ENCODE measurements around the gene PDE6A.
A peak's percentile ranks its signal among the peaks of the same experiment; 100 is the strongest.
"Not testable (repeated sequence)": the region's sequence is repeated elsewhere in the genome, so short reads cannot be mapped to it uniquely, and the experiment has no call there.

The PDE6A gene

GRCh38 chr5:149860801-149861322 is 83.7 kb downstream of the PDE6A start:
- Histone ChIP-seq H3K4me2 (ENCODE audit: low read length) (peak overlapping the region; percentile 56), H3K79me2 (ENCODE audit: low read length) (no peaks in the 10 kb centered on the region), H2AFZ (ENCODE audit: low read depth, low read length) (no peak overlapping the region), H3K27ac (ENCODE audit: low read length) (peak overlapping the region; percentile 52), H3K36me3 (replicated peaks; ENCODE audit: low read depth, low read length) (no peaks in the 10 kb centered on the region), H3K27me3 (ENCODE audit: low read depth, low read length) (no peaks in the 10 kb centered on the region), H4K20me1 (ENCODE audit: insufficient read depth, low read length) (no peaks in the 10 kb centered on the region), H3K4me1 (ENCODE audit: low read length) (peaks cover 11% of the 10 kb centered on the region), H3K4me3 (ENCODE audit: low read length) (no peak overlapping the region), H3K9me3 (ENCODE audit: insufficient read depth, low read length) (no peaks in the 10 kb centered on the region), H3K9ac (ENCODE audit: low read length) (no peak overlapping the region)
- TF ChIP-seq CTCF (IDR thresholded peaks at IDR 0.05; ENCODE audit: low read depth, low read length) (no peak), EZH2phosphoT487 (IDR thresholded peaks at IDR 0.05; ENCODE audit: low read depth) (no peak)

GRCh38 chr5:149859746-149860145 is 84.8 kb downstream of the PDE6A start:
- Histone ChIP-seq H3K79me2 (ENCODE audit: low read length) (no peaks in the 10 kb centered on the region), H3K4me1 (ENCODE audit: low read length) (peaks cover 11% of the 10 kb centered on the region), H4K20me1 (ENCODE audit: insufficient read depth, low read length) (no peaks in the 10 kb centered on the region), H3K9me3 (ENCODE audit: insufficient read depth, low read length) (no peaks in the 10 kb centered on the region), H2AFZ (ENCODE audit: low read depth, low read length) (no peak overlapping the region), H3K4me2 (ENCODE audit: low read length) (no peak overlapping the region), H3K27ac (ENCODE audit: low read length) (no peak overlapping the region), H3K9ac (ENCODE audit: low read length) (no peak overlapping the region), H3K4me3 (ENCODE audit: low read length) (no peak overlapping the region), H3K27me3 (ENCODE audit: low read depth, low read length) (no peaks in the 10 kb centered on the region), H3K36me3 (replicated peaks; ENCODE audit: low read depth, low read length) (no peaks in the 10 kb centered on the region)
- TF ChIP-seq CTCF (IDR thresholded peaks at IDR 0.05; ENCODE audit: low read depth, low read length) = no peak
- no peak for TF ChIP-seq EZH2phosphoT487 (IDR thresholded peaks at IDR 0.05; ENCODE audit: low read depth)

DNA sequence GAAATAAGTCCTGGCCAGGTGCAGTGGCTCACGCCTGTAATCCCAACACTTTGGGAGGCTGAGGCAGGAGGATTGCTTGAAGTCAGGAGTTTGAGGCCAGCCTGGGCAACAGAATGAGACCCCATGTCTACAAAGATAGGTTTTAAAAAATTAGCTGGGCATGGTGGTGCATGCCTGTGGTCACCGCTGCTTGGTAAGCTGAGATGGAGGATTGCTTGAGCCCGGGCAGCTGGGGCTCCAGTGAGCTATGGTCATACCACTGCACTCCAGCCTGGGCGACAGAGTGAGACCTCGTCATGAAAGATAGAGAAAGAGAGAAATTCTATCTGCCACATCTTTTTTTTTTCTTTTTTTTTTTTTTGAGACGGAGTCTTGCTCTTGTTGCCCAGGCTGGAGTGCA is 86.1 kb downstream of the PDE6A start:
- H4K20me1 ChIP-seq (ENCODE audit: insufficient read depth, low read length); H3K9me3 ChIP-seq (ENCODE audit: insufficient read depth, low read length); H2AFZ ChIP-seq (ENCODE audit: low read depth, low read length); H3K4me2 ChIP-seq (ENCODE audit: low read length); H3K4me3 ChIP-seq (ENCODE audit: low read length); H3K27ac ChIP-seq (ENCODE audit: low read length); H3K36me3 ChIP-seq (replicated peaks; ENCODE audit: low read depth, low read length); H3K9ac ChIP-seq (ENCODE audit: low read length); H3K79me2 ChIP-seq (ENCODE audit: low read length); H3K27me3 ChIP-seq (ENCODE audit: low read depth, low read length): not testable (repeated sequence)
- peaks cover 11% of the 10 kb centered on the region for H3K4me1 ChIP-seq (ENCODE audit: low read length)

- H3K36me3 ChIP-seq (replicated peaks; ENCODE audit: low read depth, low read length) = no peaks in the 10 kb centered on the region
- H3K79me2 ChIP-seq (ENCODE audit: low read length) = no peaks in the 10 kb centered on the region
- no peak overlapping the region for H3K4me2 ChIP-seq (ENCODE audit: low read length)
- peaks cover 11% of the 10 kb centered on the region for H3K4me1 ChIP-seq (ENCODE audit: low read length)
- no peaks in the 10 kb centered on the region for H4K20me1 ChIP-seq (ENCODE audit: insufficient read depth, low read length)
- no peak overlapping the region for H3K9ac ChIP-seq (ENCODE audit: low read length)
- no peak for TF ChIP-seq CTCF (IDR thresholded peaks at IDR 0.05; ENCODE audit: low read depth, low read length)
- no peak for TF ChIP-seq EZH2phosphoT487 (IDR thresholded peaks at IDR 0.05; ENCODE audit: low read depth)
- no peaks in the 10 kb centered on the region for H3K9me3 ChIP-seq (ENCODE audit: insufficient read depth, low read length)
- H2AFZ ChIP-seq (ENCODE audit: low read depth, low read length) = no peak overlapping the region
- no peak overlapping the region for H3K27ac ChIP-seq (ENCODE audit: low read length)
- no peak overlapping the region for H3K4me3 ChIP-seq (ENCODE audit: low read length)
- H3K27me3 ChIP-seq (ENCODE audit: low read depth, low read length) = no peaks in the 10 kb centered on the region
Observed at GRCh38 chr5:149857499-149857898, 87.1 kb downstream of the PDE6A start.

DNA sequence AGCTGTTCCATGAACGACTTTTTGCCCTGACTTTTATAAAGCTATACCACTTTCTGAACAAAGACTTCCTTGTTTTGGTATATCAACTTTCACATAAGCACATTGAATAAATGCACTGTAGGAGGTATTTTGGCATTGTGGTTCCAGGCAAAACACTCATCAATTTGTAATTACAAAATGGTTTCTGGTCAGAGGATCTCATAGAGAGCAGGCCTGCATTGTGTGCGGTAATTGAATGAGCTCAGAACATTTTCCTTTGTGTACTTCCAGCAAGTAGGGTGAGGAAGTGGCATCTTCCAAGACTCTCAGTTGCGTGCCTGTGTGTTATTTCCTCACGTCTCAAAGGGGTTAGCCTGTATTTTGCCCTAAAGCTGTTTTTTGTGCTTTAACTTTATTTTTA is 89.2 kb downstream of the PDE6A start:
- Histone ChIP-seq H3K79me2 (ENCODE audit: low read length) (no peaks in the 10 kb centered on the region), H3K4me3 (ENCODE audit: low read length) (no peak overlapping the region), H3K27ac (ENCODE audit: low read length) (no peak overlapping the region), H4K20me1 (ENCODE audit: insufficient read depth, low read length) (no peaks in the 10 kb centered on the region), H3K4me1 (ENCODE audit: low read length) (no peaks in the 10 kb centered on the region), H3K9ac (ENCODE audit: low read length) (no peak overlapping the region), H3K9me3 (ENCODE audit: insufficient read depth, low read length) (no peaks in the 10 kb centered on the region), H3K4me2 (ENCODE audit: low read length) (no peak overlapping the region), H3K36me3 (replicated peaks; ENCODE audit: low read depth, low read length) (no peaks in the 10 kb centered on the region), H3K27me3 (ENCODE audit: low read depth, low read length) (no peaks in the 10 kb centered on the region), H2AFZ (ENCODE audit: low read depth, low read length) (no peak overlapping the region)
- TF ChIP-seq EZH2phosphoT487 (IDR thresholded peaks at IDR 0.05; ENCODE audit: low read depth) (no peak), CTCF (IDR thresholded peaks at IDR 0.05; ENCODE audit: low read depth, low read length) (no peak)
